Measurements from ENCODE around the gene BCAS3. TPM values are rescaled to one million over a fixed set of nuclear protein-coding genes. Genes with fewer than 3 reads are reported as not detected.

BCAS3 gene
- total and polyA plus RNA-seq, 2 experiments from 2014 or later = 18.0 to 20.2 TPM

DNA sequence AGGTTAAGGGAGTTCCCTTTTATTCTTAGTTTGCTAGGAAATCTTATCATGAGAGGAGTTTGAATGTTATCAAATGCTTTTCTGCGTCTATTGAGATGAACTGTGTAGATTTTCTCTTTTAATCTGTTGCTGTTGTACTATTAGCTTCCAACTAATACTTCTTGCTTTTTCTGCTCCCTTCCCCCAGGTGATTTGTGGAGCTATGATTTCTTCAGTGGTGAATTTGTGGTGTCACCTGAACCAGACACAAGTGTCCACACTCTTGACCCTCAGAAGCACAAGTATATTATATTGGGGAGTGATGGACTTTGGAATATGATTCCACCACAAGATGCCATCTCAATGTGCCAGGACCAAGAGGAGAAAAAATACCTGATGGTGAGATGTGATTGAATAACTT, 29.9 kb upstream of the BCAS3 start:
- H3K27ac ChIP-seq = no peak overlapping the region

GRCh38 chr17:60652454-60653247, 25.0 kb upstream of the BCAS3 start:
- WGBS, 2 experiments (ENCODE audit: low coverage in 1 of 2, low lambda C conversion rate in 2 of 2, missing lambda C conversion rate in 2 of 2) = 91 to 100% methylated on average over 2 of the region's 2 CpGs
- no peaks in the 10 kb centered on the region for H3K9me3 ChIP-seq (ENCODE audit: low read depth)
- H4K20me1 ChIP-seq (ENCODE audit: insufficient read depth) = no peaks in the 10 kb centered on the region

More for the DNA sequence above, 29.9 kb upstream of the BCAS3 start:
- Histone ChIP-seq H3K4me2 (ENCODE audit: unreplicated experiment) (no peak overlapping the region), H3K9me2 (ENCODE audit: insufficient read depth) (no peaks in the 10 kb centered on the region), H3K9ac (no peak overlapping the region), H2AFZ (no peak overlapping the region), H3F3A (ENCODE audit: insufficient read depth) (no peaks in the 10 kb centered on the region), H3K4me1 (ENCODE audit: insufficient read depth) (peaks cover 11% of the 10 kb centered on the region), H3K27me3 (replicated peaks; ENCODE audit: insufficient read depth) (no peaks in the 10 kb centered on the region), H3K36me3 (ENCODE audit: low read depth) (no peaks in the 10 kb centered on the region), H4K20me1 (ENCODE audit: insufficient read depth) (no peaks in the 10 kb centered on the region), H3K4me3 (no peak overlapping the region), H3K79me2 (ENCODE audit: insufficient read depth) (peaks cover 93% of the 10 kb centered on the region), H3K9me3 (ENCODE audit: low read depth) (no peaks in the 10 kb centered on the region)
- 92 to 100% methylated on average over 1 of the region's 1 CpG for WGBS, 2 experiments (ENCODE audit: low coverage in 1 of 2, low lambda C conversion rate in 2 of 2, missing lambda C conversion rate in 2 of 2)
- DNase-seq = no peak
- TF ChIP-seq EZH2 (IDR thresholded peaks at IDR 0.05; ENCODE audit: insufficient read depth, poor library complexity, severe bottlenecking) = no peak
- in situ Hi-C loops (cut with MboI) = no loop called here

DNA sequence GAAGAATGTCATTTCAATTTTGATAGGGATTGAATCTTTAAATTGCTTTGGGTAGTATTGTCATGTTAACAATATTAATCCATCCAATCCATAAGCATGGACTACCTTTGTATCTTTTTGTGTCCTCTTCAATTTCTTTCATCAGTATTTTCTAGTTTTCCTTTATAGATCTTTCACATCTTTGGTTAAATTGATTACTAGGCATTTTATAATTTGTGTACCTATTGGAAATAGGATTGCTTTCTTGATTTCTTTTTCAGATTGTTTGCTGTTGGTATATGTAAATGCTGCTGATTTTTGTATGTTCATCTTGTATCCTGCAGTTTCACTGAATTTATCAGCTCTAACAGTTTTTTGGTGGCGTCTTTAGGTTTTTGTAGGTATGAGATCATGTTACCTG, 24.1 kb upstream of the BCAS3 start:
- Histone ChIP-seq H3K4me3 (no peak overlapping the region), H4K20me1 (ENCODE audit: insufficient read depth) (no peaks in the 10 kb centered on the region)
- 91 to 100% methylated on average over 1 of the region's 1 CpG for WGBS, 2 experiments (ENCODE audit: low coverage in 1 of 2, low lambda C conversion rate in 2 of 2, missing lambda C conversion rate in 2 of 2)

More at GRCh38 chr17:60652454-60653247, 25.0 kb upstream of the BCAS3 start:
- in situ Hi-C loops (cut with MboI) = no loop called here
- no peaks in the 10 kb centered on the region for H3K9me2 ChIP-seq (ENCODE audit: insufficient read depth)
- no peak for TF ChIP-seq EZH2phosphoT487 (IDR thresholded peaks at IDR 0.05; ENCODE audit: insufficient read depth, low read depth)
- no peak for TF ChIP-seq EZH2 (IDR thresholded peaks at IDR 0.05; ENCODE audit: insufficient read depth, poor library complexity, severe bottlenecking)
- no peak overlapping the region for H3K4me2 ChIP-seq (ENCODE audit: unreplicated experiment)
- H3K4me1 ChIP-seq (ENCODE audit: insufficient read depth) = no peaks in the 10 kb centered on the region
- no peaks in the 10 kb centered on the region for H3K27me3 ChIP-seq (replicated peaks; ENCODE audit: insufficient read depth)
- H2AFZ ChIP-seq = no peak overlapping the region
- H3K79me2 ChIP-seq (ENCODE audit: insufficient read depth) = peaks cover 95% of the 10 kb centered on the region
- H3K9ac ChIP-seq = no peak overlapping the region
- no peak for DNase-seq
- peaks cover 10% of the 10 kb centered on the region for H3K36me3 ChIP-seq (ENCODE audit: low read depth)
- H3K27ac ChIP-seq = no peak overlapping the region
- no peak overlapping the region for H3K4me3 ChIP-seq
- H3F3A ChIP-seq (ENCODE audit: insufficient read depth) = no peaks in the 10 kb centered on the region

GRCh38 chr17:60656499-60656898, 21.2 kb upstream of the BCAS3 start:
- H3K79me2 ChIP-seq (ENCODE audit: insufficient read depth) = peaks cover 83% of the 10 kb centered on the region
- H3K27ac ChIP-seq = no peak overlapping the region
- H3K27me3 ChIP-seq (replicated peaks; ENCODE audit: insufficient read depth) = no peaks in the 10 kb centered on the region
- no peaks in the 10 kb centered on the region for H3K4me1 ChIP-seq (ENCODE audit: insufficient read depth)
- H3K4me2 ChIP-seq (ENCODE audit: unreplicated experiment) = no peak overlapping the region
- H3K9me3 ChIP-seq (ENCODE audit: low read depth) = no peaks in the 10 kb centered on the region
- WGBS, 2 experiments (ENCODE audit: low coverage in 1 of 2, low lambda C conversion rate in 2 of 2, missing lambda C conversion rate in 2 of 2) = 98% methylated on average over 5 of the region's 5 CpGs
- no peaks in the 10 kb centered on the region for H3F3A ChIP-seq (ENCODE audit: insufficient read depth)
- no peaks in the 10 kb centered on the region for H3K9me2 ChIP-seq (ENCODE audit: insufficient read depth)
- DNase-seq = no peak
- no peak overlapping the region for H3K4me3 ChIP-seq
- H3K9ac ChIP-seq = no peak overlapping the region
- TF ChIP-seq EZH2 (IDR thresholded peaks at IDR 0.05; ENCODE audit: insufficient read depth, poor library complexity, severe bottlenecking) (no peak), EZH2phosphoT487 (IDR thresholded peaks at IDR 0.05; ENCODE audit: insufficient read depth, low read depth) (no peak)
- no peaks in the 10 kb centered on the region for H4K20me1 ChIP-seq (ENCODE audit: insufficient read depth)
- peaks cover 10% of the 10 kb centered on the region for H3K36me3 ChIP-seq (ENCODE audit: low read depth)
- in situ Hi-C loops (cut with MboI) = no loop called here
- no peak overlapping the region for H2AFZ ChIP-seq

More for the DNA sequence above, 24.1 kb upstream of the BCAS3 start:
- Histone ChIP-seq H3K9me3 (ENCODE audit: low read depth) (no peaks in the 10 kb centered on the region), H3K9ac (no peak overlapping the region), H3F3A (ENCODE audit: insufficient read depth) (no peaks in the 10 kb centered on the region), H3K27me3 (replicated peaks; ENCODE audit: insufficient read depth) (no peaks in the 10 kb centered on the region), H3K4me1 (ENCODE audit: insufficient read depth) (no peaks in the 10 kb centered on the region), H3K9me2 (ENCODE audit: insufficient read depth) (no peaks in the 10 kb centered on the region), H2AFZ (no peak overlapping the region), H3K27ac (no peak overlapping the region), H3K79me2 (ENCODE audit: insufficient read depth) (peaks cover 97% of the 10 kb centered on the region), H3K4me2 (ENCODE audit: unreplicated experiment) (no peak overlapping the region), H3K36me3 (ENCODE audit: low read depth) (peaks cover 10% of the 10 kb centered on the region)
- no peak for DNase-seq
- in situ Hi-C loops (cut with MboI) = no loop called here
- TF ChIP-seq EZH2phosphoT487 (IDR thresholded peaks at IDR 0.05; ENCODE audit: insufficient read depth, low read depth) (no peak), EZH2 (IDR thresholded peaks at IDR 0.05; ENCODE audit: insufficient read depth, poor library complexity, severe bottlenecking) (no peak)
